Fibroblast of gingiva (primary cell): ENCODE measurements around the gene SLC39A9.

Experiments
- DNase-seq: peaks from one replicate; pipeline ENCODE4 v3.0.0-alpha.2; 2011; ENCODE audit warnings: low read depth

The SLC39A9 gene

GRCh38 chr14:69424149-69424923 is 25.8 kb downstream of the SLC39A9 start:
- DNase-seq, result peak; percentile 7

GRCh38 chr14:69427596-69427995 is 29.1 kb downstream of the SLC39A9 start:
- no peak for DNase-seq

GRCh38 chr14:69428289-69428998 is 30.0 kb downstream of the SLC39A9 start:
- DNase-seq, result no peak

GRCh38 chr14:69429643-69430042 is 31.2 kb downstream of the SLC39A9 start:
- DNase-seq, result no peak

GRCh38 chr14:69430306-69430939 is 31.9 kb downstream of the SLC39A9 start:
- no peak for DNase-seq

GRCh38 chr14:69432364-69432763 is 33.9 kb downstream of the SLC39A9 start:
- no peak for DNase-seq

- no peak for DNase-seq
These were observed 41.2 kb downstream of the SLC39A9 start for GRCh38 chr14:69439521-69440270.

- no peak for DNase-seq
These were observed 43.5 kb downstream of the SLC39A9 start for GRCh38 chr14:69441948-69442347.

GRCh38 chr14:69443296-69443805 is 44.9 kb downstream of the SLC39A9 start:
- no peak for DNase-seq

- no peak for DNase-seq
These were observed 50.7 kb downstream of the SLC39A9 start for GRCh38 chr14:69449216-69449615.

- DNase-seq, result no peak
These were observed 53.4 kb downstream of the SLC39A9 start for GRCh38 chr14:69451941-69452340.

- DNase-seq, result no peak
These were observed 59.9 kb downstream of the SLC39A9 start for GRCh38 chr14:69458350-69458749.

- DNase-seq, result no peak
These were observed 60.6 kb downstream of the SLC39A9 start for GRCh38 chr14:69459122-69459521.

- DNase-seq, result peak; percentile 85
These were observed 61.7 kb downstream of the SLC39A9 start for GRCh38 chr14:69460093-69460701.

- no peak for DNase-seq
These were observed 65.9 kb downstream of the SLC39A9 start for GRCh38 chr14:69464379-69464778.

GRCh38 chr14:69464829-69465228 is 66.3 kb downstream of the SLC39A9 start:
- no peak for DNase-seq

GRCh38 chr14:69468949-69469348 is 70.5 kb downstream of the SLC39A9 start:
- no peak for DNase-seq

GRCh38 chr14:69471436-69471835 is 72.9 kb downstream of the SLC39A9 start:
- no peak for DNase-seq

GRCh38 chr14:69471916-69472315 is 73.4 kb downstream of the SLC39A9 start:
- DNase-seq, result no peak

- no peak for DNase-seq
These were observed 74.8 kb downstream of the SLC39A9 start for GRCh38 chr14:69473260-69473659.

GRCh38 chr14:69473946-69474345 is 75.5 kb downstream of the SLC39A9 start:
- no peak for DNase-seq
